Hematopoietic multipotent progenitor cell treated with erythropoietin and hydrocortisone succinate and interleukin-3 and kit ligand, for 17 days (in vitro differentiated cells): ENCODE results near the gene ESPNL.

Source experiments
- DNase-seq: peaks from one replicate; pipeline ENCODE4 v3.0.0-alpha.2; 2015; ENCODE audit warnings: low spot score

The ESPNL gene

DNA sequence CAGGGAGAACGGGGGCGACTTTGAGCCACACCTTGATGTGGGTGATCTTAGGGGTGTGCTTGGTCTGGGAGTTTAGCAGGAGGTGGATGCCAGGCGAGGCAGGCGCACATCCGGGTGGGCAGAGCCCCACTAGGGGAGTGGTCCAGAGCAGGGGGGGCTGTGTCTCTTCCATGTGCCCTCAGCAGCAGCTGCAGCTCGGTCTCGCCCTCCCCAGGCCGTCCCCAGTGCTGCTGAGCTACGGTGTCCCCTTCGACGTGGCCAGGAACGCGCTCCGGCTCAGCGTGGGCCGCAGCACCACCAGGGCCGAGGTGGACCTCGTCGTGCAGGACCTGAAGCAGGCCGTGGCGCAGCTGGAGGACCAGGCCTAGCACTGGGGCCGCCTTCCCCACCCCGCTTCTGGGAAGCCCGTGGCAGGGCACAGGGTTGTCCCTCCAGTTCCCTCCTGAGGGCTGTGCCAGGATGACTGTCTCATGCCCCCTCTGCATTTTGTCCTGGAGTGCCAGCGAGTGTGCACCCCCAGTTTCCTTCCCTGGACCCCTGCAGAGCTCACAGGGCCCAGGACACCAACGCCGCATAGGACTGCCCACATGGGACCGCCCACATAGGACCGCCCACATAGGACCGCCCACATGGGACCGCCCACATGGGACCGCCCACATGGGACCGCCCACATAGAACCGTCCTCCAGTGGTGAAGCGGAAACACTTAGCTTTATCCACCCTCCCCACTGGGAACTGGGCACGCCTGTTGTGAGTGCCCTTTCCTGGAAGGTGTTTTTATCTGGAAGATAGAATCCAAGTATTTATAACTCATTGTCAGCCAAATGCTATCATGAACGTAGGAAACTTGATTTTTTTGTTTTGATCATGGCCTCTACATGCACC is 1.9 kb upstream of the ESPNL start:
- peak; percentile 94 for DNase-seq

DNA sequence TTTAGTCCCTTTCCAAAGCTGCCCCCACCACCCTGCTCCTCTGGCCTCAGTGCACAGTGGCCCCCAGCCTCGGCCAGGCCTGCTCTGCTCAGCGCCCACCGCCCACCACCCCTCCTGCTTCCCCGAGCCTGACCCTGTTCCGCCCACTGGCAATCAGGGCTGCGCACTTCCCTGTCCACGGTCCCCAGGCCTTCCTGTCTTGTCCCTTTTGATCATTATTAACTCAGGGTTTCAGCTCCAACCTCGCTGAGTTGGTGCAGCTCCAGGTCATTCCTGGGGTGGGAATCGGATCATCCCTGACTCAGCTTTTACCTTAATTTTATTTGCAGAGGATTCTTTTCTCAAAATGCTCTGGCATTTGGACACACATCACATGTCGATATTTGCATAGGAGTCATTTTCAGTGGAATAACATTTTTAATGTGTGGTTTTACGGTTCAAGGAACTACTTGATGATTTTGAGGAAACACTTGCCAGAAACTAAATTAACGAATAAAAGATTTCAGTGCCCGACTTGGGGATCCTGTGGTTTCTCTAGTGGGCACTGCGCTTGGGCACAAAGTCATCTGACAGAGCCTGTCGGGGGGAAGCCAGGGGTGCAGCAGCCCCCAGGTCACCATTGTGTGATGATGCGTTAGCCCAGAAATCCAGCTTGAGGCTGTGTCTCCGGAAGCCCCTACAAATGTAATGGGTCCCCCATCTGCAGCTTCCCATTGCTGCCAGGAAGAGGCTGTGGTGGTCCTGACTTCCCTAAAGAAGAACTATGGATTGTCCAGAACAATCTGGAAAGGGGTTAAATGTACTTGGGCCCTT is 1.0 kb upstream of the ESPNL start:
- DNase-seq: no peak

DNA sequence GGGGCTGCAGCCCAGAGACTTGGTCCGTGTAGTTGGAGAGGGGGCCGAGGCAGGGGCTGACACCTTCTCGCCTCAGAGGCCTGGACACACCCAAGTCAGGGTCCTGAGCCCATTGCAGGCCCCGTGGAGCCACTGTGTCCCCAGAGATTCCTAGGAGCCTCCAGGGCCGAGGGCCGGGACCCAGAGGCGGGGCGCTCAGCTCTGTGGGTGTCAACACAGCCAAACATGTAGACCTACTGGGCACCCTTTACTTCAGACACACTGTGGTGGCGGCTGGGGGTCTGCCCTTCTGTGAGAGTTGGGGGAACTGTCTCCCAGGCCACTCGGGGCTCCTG is 459 bp upstream of the ESPNL start:
- no peak for DNase-seq

DNA sequence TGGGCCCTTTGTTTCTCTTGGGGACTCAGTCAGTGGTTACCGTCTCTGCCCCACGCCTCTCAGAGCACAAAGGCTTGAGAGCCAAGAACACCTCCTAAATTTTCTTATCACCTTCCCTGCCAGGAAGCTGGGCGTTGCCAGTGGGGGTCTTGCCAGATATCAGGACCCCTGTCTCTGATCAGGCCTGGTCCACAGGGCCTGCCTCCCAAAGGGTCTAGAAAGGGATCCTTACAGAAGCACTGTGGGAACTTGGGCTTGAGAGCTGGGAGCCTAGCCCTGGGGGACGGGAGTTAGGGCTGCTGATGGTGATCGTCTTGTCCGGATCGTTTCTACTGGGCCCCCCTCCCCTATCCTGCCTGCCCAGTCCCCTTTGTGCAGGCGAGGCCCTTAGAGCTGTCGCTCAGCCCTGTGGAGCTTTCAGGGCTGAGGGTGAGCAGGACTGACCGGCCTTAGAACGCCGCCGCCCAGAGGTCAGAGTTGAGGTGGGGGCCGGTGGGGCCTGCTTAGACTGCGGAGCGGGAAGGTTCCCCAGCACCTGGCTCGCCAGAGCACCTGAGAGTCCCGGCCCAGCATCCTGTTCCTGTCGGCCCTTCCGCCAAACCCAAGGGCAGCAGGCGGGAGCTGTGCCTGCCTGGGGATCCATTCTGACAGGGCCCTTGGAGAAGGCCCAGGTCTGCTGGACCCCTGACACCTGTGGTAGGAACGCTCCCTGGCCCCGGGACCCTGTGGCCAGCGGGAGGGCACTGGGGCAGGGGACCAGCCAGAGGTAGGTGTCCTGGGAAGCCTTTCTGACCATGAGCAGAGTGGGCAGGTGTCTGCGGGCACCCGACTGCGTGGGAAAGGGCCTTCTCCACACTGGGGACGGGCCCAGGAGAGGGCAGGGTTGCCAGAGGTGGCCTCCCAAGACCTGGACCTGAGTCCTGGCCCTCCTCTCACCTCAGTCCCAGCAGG is 956 bp downstream of the ESPNL start:
- no peak for DNase-seq

DNA sequence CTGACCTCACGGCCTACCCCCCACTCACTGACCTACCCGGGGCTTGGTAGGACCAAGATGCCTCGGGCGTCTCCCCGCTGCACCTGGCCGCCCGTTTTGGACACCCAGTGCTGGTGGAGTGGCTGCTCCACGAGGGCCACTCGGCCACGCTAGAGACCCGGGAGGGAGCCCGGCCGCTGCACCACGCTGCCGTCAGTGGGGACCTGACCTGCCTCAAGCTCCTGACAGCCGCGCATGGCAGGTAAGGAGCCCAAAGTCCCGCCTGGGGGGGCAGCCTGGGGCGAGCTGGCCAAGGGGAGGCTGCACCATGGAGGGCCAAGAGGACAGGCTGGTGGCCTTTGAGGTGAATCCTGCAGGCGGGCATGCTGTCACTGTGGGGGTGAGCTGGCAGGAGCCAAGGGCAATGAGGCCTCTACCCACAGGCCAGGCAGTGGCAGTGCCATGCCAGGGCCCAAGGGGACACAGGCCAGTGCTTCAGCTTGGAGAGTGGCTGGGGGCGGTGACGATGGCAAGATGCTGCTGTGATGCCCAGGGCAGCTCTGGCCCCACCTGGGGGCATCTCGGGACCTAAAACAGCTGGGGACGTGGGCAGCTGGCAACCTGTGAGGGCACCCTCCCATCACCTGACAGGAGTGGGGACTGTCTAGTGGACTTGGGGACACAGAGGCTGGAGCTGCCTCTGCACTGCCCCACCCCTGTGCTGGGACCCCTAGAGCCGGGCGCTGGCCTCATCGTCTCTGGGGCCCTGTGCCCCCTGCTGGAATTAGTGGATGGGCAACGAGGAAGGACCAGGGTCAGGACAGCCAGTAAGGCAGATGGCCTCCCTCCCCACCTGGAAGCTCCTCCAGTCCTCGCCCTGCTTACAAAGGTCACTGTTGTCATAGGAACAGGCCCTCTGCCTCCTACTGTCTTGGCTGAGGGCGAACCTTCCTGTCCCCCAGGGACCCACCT is 2.0 kb downstream of the ESPNL start:
- no peak for DNase-seq

DNA sequence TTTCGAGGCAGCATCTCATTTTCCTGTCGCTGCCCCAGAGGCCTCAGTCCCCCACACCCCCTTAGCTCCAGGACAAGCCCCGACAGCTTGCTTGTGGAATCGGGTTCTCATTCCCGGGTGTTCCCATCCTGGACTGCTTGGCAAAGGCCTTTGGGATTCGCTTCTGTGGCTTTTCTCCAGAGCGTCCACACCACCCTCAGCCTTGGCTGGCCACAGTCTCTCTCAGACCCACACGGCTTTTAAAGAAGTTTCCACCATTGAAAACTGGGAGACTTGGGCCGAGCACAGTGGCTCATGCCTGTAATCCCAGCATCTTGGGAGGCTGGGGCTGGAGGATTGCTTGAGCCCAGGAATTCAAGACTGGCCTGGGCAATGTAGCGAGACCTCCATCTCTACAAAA is 2.7 kb downstream of the ESPNL start:
- DNase-seq: no peak

DNA sequence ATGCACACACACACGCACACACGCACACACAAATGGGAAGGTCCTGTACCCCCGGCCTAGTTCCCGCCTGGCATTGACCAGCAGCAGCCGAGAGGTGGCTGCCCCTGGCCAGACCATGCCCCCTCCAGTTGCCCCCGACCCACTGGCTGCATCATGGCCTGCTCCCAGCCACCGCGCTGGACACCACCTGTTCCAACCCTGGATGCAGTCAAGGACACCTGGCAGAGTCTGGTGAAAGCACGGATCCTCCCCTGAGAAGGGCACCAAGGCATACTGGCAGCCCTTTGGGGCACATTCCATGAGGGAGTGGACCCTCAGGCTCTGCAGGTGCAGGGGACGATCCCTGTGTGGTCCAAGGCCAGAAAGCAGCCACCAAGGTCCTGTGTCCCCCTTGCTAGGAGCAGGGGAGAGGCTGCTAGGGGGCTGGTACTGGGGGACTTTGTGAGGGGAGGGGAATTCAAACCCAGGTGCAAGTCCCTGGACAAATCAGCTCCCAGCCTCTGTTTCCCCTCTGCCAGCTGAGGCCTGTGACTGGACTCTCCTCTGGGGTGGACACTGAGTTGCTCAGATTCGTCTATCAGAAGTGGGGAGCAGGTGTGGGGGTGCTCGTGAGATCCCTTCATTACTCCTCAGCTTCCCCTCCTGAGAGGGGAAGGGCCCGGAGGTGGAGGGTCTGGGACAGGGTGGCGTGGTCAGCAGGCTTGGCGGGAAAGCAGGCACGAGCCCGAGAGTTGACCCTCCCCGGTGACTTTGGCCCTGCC is 3.5 kb downstream of the ESPNL start:
- no peak for DNase-seq

DNA sequence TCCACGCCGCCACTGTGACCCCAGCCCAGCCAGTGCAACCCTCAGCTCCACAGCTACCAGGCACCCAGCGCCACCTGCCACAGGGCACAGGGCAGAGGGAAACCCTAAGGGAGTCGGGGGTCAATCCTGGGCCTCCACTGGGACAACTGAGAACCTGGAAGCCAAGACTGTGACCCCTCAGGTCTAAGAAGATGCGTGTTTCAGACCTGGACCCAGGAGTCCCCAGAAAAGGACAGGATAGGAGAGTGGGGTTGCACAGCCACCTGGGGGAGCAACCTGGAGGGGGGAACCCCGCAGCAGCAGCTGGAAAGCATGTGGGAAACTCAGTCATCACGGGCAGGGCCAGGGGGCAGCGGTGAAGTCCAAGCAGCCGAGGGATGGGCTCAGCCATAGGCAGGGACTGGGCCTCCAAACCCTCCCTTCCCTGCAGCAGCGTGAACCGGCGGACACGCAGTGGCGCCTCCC is 4.1 kb downstream of the ESPNL start:
- DNase-seq: no peak

DNA sequence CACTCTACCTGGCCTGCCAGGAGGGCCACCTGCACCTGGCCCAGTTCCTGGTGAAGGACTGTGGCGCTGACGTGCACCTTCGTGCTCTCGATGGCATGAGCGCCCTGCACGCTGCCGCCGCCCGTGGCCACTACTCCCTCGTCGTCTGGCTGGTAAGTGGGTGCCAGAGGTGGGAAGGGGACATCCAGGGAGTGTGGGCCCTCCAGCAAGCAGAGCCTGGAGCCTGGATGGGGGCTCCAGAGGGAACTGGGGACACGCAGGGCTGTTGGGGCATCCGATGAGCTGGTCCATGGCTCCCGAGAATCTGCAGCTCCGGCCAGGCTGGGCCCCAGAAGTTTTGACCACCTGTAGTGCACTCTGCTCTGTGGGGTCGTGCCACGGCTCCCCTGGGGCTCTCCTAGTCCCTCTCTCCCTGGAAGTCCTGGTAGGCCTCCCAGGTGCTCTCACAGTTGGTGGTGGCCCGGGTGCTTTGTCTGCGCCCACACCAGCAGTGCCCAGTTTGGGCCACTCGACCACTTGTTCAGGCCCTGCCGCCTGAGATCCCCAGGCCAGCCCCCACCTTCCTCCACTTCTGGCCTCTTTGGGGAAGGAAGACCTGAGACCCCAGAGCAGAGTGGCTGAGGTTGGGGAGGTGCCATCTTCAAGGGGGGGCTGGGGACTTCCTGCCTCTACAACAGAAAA is 4.7 kb downstream of the ESPNL start:
- no peak for DNase-seq

DNA sequence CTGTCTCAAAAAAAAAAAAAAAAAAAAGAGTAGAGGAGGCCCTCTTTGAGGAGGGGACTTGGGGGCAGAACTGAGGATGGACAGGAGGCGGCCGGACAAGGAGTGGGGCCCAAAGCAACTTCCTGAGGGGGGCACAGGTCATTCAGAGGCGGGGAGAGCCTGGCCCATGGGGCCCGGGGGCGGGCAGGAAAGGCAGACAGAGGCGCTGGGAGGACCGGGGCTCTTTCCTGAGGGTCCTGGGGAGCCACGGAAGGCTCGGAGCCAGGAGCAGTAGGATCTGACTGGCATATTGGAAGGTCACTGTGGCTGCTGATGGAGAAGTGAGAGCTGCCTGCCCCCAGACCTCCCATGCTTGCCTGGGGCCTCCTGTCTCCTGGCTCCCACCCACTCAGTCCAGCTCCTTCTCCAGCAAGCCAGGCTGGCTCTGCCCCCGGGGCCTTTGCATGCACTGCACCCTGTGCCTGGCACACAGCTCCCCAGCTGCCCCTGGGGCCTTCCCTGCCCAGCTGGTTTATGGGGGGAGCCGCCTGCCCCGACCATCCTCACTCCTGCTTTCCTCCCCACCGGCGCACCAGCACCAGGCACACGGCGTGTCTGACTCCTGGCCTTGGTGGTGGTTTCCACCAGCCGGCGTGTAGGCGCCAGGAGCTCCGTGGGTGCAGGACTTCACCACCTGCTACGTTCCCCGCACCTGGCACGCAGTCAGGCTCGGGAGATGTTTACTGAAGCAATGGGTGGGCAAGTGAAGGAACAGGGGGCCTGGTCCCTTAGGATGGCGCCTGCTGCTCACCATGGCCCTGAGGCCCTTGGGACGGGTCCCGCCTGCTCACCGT is 5.6 kb downstream of the ESPNL start:
- DNase-seq: no peak

DNA sequence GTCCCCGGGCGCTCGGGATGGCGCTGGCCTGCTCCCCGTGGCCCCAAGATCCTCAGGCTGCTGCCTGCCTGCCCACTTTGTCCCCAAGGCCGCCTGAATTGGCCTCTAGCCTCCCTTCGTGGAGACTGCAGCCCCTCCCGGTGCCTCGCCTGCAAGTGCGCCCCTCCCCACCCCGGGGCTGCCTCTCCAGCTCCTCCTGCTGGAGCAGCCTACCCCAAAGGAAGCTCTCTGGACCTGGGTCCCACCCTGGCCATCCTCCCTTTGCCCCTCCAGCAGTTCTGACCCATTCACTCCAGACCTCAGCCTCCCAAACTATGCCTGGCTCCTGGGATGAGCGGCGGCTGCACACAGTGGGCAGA is 6.2 kb downstream of the ESPNL start:
- no peak for DNase-seq

DNA sequence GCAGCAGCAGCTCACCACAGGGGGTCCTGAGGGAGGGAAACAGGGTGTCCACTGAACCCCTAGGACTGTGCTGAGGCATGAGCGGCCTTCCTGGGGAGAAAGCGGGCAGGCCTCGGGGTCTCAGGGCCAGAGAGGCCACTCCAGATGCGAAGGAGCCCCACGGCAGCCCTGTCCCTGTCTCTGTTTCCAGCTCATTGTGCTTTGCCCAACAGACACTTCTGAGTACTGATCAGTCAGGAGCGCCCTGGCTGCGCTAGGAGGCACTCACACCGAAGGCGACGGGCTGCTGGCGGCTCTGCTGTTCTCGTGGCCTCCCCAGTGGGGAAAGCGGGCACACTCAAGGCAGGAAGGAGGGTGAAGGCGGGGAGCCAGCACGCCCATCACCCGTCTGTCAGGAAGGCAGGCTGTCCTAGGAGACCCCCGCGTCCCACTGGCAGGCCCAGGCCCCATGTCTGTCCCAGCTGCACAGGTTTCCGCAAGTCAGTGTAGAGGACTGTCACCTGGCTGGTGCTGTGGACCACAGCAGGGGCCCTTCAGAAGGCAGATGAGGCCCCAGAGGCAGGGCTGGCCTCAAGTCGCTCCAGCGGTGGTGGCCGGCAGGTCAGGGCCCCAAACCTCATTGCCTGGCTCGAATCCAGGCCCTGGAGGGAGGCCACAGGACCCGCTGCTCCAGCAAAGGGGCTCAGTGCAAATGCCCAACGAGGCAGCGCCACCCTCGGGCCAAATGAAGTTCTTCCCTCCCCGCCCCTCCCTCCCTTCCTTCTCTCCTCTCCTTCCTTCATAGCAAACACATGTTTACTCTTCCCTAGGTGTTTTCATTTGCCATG is 6.8 kb downstream of the ESPNL start:
- DNase-seq: no peak

DNA sequence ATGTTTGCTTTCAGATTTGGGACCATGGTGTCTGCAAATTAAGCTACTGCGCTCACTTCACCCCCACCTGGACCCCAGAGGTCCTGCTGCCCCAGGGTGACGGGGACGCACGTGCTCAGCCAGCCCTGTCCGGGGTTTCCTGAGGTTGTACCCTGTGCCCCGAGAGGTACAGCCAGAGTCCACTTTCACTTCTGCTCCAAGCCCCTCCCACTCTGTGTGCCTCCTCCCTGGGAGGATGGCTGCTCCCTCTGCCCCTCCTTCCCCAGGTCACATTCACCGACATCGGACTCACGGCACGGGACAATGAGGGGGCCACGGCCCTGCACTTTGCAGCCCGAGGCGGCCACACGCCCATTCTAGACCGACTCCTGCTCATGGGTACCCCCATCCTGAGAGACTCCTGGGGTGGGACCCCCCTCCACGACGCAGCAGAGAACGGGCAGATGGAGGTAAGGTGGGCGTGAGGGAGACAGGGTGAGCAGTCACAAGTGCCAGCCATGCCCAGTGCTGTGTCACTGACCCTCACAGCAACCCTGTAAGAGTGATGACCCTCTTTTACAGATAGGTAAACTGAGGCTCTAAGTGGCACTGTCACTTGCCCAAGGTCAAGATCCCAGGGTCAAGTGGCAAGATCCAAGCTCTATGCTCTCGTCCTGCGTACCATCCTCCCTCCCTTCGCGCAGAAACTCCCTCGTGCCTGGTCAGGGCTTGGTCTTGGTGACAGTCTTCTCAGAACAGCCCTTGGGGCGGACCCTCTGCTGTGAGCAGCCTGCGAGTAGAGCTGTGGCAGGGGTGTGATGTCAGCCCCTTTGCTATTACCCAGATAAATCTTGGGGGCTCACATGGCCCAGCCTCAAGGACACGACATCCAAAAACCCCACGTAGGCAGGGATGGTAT is 7.6 kb downstream of the ESPNL start:
- no peak for DNase-seq

DNA sequence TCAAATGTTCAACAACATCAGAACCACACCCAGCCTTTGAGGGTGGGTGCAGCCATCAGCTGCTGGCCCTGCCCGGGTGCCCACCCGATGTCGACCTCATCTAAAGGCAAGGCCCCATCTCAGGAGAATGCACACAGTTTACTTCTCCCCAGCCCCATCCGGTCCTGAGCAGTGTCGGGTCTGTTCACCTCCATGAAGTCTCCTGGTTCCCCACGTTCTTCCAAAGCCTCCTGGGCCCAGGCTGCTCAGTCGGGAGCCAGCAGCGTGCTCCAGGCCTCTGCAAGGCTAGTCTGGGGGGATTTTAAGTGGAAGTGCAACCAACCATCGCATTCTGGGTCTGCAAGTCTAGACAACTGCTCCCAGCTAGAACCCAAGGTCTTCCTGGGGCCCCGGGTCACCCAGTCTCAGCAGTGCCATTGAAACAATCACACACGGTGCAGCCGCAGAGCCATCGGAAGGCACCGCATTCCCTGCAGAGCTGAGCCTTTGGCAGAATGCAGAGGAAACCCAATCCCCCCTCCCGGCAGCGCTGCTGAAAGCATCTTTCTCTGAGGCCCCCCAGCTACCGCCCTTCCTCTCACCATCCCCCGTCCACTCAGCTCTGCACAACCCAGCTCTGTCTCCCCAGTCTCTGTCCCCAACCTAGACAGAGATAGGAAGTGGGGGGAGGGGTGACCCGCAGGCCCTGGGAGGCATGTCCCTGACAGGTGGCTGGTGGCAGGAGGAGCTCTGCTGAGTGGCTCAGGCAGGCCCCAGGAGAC is 8.5 kb downstream of the ESPNL start:
- DNase-seq: no peak

DNA sequence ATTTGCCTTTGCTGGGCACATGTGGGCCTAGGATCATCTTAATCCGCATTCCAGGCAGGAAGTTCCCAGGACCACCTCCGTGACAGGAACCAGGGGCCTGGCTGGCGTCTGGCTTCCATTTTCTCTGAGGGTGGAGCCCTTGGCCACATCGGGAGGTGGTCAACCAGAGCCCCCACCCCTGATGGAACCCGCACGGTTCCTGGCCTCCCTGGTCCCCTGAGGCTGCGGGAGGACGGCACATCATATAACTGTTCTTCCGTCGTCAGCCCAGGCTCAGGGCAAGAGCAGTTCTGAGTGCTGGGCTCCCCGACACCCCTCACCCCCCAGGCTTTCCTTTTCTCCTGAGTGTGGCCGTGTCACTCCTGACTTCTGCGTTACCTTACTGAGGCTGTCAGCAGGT is 13.5 kb downstream of the ESPNL start:
- no peak for DNase-seq

DNA sequence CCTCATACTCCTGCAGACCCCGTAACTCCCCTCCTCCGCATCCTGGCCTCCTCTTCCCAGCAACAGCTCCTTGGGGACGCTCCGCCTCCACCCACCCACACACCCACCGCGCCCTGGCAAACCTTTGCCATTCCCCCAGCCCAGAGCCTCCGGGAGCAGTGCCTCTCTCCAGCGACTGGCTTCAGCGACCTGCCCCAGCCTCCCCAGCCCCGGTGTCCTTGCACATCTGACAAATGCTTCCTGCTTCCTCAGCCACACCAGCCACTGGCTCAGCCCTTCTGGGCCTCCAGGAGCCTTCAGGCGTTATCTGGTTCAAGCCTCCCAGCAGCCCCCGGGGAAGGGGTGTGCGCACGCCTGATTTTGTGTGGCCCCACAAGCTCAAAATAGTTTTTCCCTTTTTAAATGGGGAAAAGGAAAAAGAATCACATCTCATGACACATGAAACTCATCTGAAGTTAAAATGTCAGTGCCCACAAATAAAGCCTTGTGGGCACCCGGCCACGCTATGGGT is 14.2 kb downstream of the ESPNL start:
- no peak for DNase-seq
